RWPE1 (cell line): ENCODE results near the gene BEST1.
"Not testable (repeated sequence)": the region's sequence is repeated elsewhere in the genome, so short reads cannot be mapped to it uniquely, and the experiment has no call there.

Experiments
- CTCF ChIA-PET: fragments of 350-600 bp; sonication (Branson Sonifier 250); formaldehyde crosslinking; extraction: SDS; loops from one replicate; lab custom pipeline; 2021; lab: Yijun Ruan, JAX
- POLR2A ChIA-PET: fragments of 400-600 bp; formaldehyde crosslinking; extraction: SDS; loops from one replicate; lab custom pipeline; 2020; ENCODE audit warnings: antibody characterized with exemption; ENCODE audit not compliant: low non-redundant PET; lab: Yijun Ruan, JAX
- DNase-seq: peaks from one replicate; pipeline ENCODE4 v3.0.0; 2012; ENCODE audit warnings: low spot score
- H3K27ac ChIP-seq: fragments of 450-650 bp; 2 replicates; pipeline ENCODE4 v1.5.1; 2017
- TF ChIP-seq, protein P1 (sequence below): fragments of 450-650 bp; conservative IDR thresholded peaks from 2 replicates; pipeline ENCODE4 v1.5.1; 2017; ENCODE audit warnings: low read depth, mild to moderate bottlenecking

The BEST1 gene

DNA sequence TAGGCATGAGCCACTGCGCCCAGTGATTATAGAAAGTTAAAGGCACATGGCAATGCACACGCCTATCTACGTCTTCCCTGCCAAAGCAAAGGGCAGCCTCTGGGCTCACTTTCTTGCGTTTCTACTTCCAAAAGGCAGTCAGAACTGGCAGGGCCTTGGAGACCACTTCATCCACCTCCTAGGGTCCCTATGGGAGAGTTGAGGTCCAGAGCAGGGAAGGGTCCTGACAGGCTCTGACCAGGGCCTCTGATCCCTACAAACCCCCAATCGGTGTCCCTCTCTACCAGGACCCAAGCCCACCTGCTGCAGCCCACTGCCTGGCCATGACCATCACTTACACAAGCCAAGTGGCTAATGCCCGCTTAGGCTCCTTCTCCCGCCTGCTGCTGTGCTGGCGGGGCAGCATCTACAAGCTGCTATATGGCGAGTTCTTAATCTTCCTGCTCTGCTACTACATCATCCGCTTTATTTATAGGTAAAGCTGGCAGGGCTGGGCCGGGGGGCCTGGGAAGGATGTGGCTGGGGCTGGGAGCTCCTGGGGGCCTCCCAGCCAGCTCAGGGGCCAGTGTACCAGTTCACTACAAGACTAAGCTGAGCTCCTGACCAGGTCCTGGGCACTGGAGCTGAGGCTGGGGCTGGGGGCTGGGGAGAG lies 1.5 kb downstream of the BEST1 start:
- no peak for DNase-seq
- ChIA-PET POLR2A (no interaction called here), CTCF (interaction anchor here (0.5 to 1.4 kb wide), 5 partner anchors 14 to 221 kb away, joined by 3 to 4 read pairs (median 3); no protein-coding TSS in a partner anchor)
- TF ChIP-seq, protein P1, sequence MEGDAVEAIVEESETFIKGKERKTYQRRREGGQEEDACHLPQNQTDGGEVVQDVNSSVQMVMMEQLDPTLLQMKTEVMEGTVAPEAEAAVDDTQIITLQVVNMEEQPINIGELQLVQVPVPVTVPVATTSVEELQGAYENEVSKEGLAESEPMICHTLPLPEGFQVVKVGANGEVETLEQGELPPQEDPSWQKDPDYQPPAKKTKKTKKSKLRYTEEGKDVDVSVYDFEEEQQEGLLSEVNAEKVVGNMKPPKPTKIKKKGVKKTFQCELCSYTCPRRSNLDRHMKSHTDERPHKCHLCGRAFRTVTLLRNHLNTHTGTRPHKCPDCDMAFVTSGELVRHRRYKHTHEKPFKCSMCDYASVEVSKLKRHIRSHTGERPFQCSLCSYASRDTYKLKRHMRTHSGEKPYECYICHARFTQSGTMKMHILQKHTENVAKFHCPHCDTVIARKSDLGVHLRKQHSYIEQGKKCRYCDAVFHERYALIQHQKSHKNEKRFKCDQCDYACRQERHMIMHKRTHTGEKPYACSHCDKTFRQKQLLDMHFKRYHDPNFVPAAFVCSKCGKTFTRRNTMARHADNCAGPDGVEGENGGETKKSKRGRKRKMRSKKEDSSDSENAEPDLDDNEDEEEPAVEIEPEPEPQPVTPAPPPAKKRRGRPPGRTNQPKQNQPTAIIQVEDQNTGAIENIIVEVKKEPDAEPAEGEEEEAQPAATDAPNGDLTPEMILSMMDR: no peak
- no peak overlapping the region for H3K27ac ChIP-seq

DNA sequence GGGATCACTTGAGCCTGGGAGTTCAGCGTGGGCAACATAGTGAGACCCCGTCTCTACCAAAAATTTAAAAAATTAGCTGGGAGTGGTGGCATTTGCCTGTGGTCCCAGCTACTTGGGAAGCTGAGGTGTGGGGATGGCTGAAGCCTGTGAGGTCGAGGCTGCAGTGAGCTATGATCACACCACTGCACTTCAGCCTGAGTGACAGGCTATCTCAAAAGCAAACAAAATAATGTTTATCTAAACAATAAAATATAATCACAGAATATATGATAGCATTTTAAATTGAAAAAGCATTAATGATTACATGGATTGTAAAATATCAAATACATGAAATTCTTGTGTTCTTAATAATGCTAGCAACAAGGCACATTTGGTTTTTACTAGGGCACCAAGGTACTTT lies 2.7 kb downstream of the BEST1 start:
- no peak overlapping the region for H3K27ac ChIP-seq
- no peak for DNase-seq
- TF ChIP-seq, protein P1: no peak
- CTCF ChIA-PET: interaction anchor here (1.1 kb wide), 1 partner anchor 53 kb away, joined by 3 read pairs; no protein-coding TSS in a partner anchor
- POLR2A ChIA-PET: no interaction called here

DNA sequence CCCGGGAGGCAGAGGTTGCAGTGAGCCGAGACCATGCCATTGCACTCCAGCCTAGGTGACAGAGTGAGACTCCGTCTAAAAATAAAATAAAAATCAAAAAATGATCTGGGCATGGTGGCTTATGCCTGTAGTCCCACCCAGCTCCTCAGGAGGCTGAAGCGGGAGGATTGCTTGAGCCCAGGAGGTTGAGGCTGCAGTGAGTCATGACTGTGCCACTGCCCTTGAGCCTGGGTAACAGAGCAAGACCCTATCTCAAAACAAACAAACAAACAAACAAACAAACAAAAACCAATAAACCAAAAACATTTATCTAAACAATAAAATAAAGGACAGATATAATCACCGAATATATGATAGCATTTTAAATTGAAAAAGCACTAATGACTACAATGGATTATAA lies 3.5 kb downstream of the BEST1 start:
- POLR2A ChIA-PET, DNase-seq, H3K27ac ChIP-seq, CTCF ChIA-PET: not testable (repeated sequence)

DNA sequence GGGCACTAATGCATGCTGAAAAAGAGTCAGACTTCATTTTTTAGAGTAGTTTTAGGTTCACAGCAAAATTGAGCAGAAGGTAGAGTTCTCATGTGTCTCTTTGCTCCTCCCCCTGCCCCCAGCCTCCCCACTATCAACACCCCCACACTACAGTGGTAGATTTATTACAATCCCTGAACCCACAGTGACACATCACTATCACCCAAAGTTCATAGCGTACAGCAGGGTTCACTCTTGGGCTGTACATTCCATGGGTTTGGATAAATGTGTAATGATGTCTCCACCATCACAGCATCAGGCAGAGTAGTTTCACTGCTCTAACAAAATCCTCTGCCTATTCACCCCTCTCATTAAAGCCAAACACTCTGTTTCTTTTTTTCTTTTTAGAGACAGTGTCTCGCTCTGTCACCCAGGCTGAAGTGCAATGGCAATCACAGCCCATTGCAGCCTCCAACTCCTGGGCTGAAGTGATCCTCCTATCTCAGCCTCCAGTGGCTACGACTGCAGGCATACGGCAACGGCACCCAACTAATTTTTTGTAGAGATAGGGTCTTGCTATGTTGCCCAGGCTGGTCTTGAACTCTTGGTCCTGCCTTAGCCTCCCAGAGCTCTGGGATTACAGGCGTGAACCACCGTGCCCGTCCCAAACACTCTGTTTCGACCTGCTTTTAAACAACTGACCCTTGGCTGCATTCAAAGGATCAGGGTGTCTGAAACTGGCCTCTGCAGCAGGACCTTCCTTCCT lies 4.1 kb downstream of the BEST1 start:
- TF ChIP-seq, protein P1: no peak
- H3K27ac ChIP-seq: peak overlapping the region; percentile 43
- CTCF ChIA-PET: interaction anchor here (0.6 to 1.1 kb wide), 4 partner anchors 14 to 152 kb away, joined by 3 to 6 read pairs (median 4); no protein-coding TSS in a partner anchor

DNA sequence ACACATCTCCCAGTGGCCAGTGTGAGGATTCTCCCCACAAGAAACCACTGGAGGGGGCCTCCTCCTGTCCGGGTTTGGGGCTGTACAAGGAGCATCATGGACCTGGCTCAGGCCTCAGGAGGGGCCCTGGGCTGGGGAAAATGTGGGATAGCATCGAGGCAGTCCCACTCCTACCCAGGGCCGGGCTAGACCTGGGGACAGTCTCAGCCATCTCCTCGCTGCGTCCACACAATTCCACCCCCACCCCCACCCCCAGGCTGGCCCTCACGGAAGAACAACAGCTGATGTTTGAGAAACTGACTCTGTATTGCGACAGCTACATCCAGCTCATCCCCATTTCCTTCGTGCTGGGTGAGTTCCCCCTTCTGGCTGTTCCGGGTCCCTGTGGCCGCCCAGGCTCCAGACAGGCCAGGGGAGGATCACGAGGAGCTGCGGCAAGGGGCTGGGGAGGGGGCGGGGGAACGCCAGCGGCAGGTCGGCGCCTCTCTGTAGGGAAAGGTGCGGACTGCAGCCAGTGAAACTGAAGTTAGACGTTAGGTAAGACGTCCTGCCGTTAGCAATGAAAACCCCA lies 4.8 kb downstream of the BEST1 start:
- ChIA-PET POLR2A (interaction anchor here (0.6 kb wide), 2 partner anchors 9 to 25 kb away, joined by 5 to 6 read pairs; no protein-coding TSS in a partner anchor), CTCF (interaction anchor here (0.6 to 1.1 kb wide), 7 partner anchors 9 to 153 kb away, joined by 3 to 6 read pairs (median 3); no protein-coding TSS in a partner anchor)
- H3K27ac ChIP-seq: peak overlapping the region; percentile 43
- TF ChIP-seq, protein P1: no peak
- DNase-seq: peak; percentile 65

More for the DNA sequence above, 4.1 kb downstream of the BEST1 start:
- DNase-seq: no peak
- POLR2A ChIA-PET: interaction anchor here (0.6 kb wide), 1 partner anchor 9 kb away, joined by 5 read pairs; no protein-coding TSS in a partner anchor

DNA sequence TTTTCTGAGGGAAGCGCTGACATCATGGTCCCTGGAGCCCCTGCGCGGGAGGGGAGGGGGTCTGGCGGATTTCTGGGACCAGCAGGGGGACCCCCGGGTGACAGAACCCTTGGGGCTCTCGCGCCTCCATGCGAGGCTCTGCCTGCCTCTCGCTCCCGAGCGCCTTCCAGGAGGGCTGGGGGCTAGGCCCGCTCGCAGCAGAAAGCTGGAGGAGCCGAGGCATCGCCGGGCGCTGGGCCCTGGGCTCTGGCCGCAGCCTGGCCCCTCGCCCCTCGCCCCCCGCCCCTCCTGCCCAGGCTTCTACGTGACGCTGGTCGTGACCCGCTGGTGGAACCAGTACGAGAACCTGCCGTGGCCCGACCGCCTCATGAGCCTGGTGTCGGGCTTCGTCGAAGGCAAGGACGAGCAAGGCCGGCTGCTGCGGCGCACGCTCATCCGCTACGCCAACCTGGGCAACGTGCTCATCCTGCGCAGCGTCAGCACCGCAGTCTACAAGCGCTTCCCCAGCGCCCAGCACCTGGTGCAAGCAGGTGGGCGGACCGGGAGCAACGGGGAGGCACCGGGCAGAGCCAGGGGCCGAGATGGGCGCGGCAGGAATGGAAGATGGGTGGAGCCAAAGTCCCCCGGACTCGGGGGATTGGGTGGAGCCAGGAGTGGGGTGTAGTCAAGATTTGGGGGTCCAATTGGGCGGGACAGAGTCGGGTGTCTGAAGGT lies 5.4 kb downstream of the BEST1 start:
- peak overlapping the region; percentile 43 for H3K27ac ChIP-seq
- ChIA-PET CTCF (interaction anchor here (0.6 to 1.1 kb wide), 6 partner anchors 9 to 127 kb away, joined by 3 to 4 read pairs (median 3); no protein-coding TSS in a partner anchor), POLR2A (interaction anchor here (0.6 kb wide), 1 partner anchor 26 kb away, joined by 6 read pairs; no protein-coding TSS in a partner anchor)
- no peak for DNase-seq
- TF ChIP-seq, protein P1: no peak
